GM18907 (cell line): ENCODE data around the gene GGN.

Source experiments
- ATAC-seq: cut with Tn5 transposase; IDR thresholded peaks from one replicate; pipeline ENCODE4 v1.9.1; 2021; ENCODE audit warnings: mild to moderate bottlenecking, moderate library complexity; ENCODE audit not compliant: unreplicated experiment

GGN gene

DNA sequence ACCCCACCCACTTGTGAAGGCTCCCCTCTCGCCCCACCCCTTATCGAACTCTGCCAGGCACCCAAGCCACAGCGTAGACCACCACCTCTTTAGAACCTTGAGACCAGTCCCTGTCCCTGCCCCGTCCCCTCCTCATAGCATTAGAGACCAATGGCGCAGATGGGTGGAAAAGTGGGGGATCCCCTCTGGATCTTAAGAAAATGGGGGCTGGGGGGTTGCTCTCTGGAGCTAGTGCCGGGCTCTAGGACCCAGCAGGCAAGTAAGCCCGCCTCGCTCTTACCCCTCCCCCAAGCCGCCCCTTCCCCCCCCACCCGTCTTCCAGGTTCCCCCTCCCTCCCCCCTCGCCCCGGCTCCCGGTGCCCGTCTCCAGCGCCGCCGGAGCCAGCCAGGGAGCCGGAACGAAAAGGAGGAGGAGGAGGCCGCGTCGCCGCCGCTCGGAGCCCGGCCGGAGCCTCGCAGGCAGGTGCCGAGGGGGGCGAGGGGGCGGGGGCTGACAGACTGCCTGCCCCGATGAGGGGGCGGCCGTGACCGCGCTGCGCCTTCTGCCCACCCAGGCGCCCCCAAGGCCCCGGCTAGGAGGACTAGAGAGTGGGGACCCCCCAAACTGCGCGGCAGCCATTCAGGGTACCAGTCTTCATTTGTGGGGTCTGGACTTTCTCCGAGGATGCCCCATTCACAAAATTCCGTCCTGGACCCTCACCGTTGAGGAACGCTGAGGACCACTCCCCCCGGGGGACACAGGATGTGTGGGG, 691 bp upstream of the GGN start, which contains the start of gene SPRED3:
SPRED3 (plus strand) TSS at position 349 of the 752 bp plus-strand sequence. CDS start 1,606 bp downstream, outside the sequence.
- ATAC-seq = no peak

DNA sequence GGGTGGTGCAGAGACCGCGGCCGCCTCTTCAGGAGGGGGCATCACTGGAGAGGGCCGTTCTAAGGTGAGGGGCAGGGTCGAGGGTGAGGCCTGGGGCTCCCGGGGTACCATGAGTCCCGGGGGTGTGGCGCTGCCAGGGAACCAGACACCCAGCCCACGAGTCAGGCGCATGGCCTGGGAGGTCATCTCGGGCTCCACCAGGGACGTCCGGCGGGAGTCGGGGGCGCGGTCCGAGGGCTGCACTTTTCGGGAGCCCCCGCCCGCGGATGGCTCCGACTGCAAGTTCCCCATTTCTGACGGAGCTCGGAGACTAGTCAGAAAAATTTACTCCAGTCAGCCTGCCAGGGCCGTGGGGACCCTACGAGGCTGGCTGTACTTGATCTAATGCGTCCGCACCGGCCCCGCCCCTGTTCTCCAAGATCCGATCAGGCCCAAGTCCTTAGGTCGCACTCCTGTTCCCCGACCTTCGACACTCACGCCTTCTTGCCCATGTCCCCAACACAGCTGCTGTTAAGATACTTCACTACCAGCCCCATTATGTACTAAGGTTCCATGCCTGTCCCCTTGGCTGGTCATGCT, 774 bp downstream of the GGN start:
- no peak for ATAC-seq

DNA sequence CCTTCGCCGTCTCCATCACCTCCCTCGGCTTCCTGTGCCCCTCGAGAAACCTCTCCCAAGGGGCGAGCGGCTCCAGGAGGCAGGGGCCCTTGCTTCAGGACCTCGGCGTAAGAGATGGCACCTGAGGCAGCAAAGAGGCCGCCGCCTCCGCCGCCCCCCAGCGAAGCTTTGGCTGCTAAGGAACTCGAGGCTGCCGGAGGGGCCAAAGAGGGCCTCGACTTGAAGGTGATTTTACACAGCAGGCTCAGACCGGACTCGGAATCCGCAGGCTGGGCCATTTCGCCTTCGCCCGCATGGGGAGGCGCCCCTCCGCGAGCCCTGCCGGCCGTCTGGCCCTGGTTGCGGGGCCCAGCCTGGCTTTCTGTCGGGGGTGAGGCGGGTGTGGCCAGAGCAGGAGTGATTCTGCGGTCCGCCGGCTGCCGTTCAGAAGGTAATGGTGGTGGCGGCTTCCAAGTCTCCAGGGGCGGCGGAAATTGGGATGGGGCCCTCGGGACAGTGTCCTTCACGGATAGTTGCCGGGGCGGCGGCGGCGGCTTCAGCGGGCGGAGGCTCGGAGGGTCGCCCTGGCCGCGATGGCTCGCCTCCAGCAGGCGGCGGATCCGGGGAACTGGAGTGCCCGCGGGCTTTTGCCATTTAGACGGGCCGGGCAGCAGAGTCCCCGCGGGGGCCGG, 1.4 kb downstream of the GGN start:
- ATAC-seq = no peak

DNA sequence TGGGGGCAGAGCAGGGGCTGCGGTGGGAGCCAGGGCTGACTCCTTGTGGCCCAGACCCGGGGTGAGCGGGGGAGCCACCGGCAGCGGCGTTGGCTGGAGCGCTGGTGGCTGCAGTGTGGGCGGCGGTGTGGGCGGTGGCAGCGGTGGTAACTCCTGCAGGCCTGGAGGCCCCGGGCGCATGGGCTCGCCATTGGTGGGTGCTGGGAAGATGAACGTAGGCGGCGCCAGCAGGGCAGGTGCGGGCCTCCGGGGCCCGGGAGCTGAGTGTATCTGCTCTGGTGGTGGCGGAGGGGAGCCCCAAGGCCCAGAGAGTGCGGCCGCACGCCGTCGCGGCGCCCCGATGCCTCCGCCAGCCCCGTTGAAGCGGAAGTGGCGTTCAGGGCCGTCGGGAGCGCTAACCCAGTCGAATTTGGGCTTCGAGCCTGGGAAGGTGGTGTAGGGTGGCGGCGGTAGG, 2.0 kb downstream of the GGN start:
- no peak for ATAC-seq

GRCh38 chr19:38385057-38385803, 2.6 kb downstream of the GGN start:
- ATAC-seq = no peak

- ATAC-seq = no peak
These were observed 3.4 kb downstream of the GGN start for GRCh38 chr19:38384209-38385027.

DNA sequence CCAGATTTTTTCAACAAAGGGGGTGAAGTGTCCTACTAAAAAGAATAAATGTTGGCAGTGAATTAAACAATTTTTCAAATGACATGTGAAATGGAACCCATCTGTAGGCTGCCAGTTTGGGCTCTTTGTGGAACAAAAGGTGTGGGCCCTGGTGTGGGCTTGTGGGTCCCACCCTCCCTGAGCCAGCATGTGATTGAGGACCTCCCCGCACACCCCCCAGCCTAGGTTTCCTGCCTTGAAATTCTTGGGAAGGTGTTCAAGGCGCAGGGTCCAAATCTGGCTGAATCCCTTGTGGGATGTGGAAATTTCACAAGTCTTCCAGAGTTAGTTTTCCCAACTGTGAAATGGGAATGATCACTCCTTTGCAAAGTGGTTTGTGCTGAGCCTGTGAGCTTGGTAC, 4.1 kb downstream of the GGN start:
- no peak for ATAC-seq

DNA sequence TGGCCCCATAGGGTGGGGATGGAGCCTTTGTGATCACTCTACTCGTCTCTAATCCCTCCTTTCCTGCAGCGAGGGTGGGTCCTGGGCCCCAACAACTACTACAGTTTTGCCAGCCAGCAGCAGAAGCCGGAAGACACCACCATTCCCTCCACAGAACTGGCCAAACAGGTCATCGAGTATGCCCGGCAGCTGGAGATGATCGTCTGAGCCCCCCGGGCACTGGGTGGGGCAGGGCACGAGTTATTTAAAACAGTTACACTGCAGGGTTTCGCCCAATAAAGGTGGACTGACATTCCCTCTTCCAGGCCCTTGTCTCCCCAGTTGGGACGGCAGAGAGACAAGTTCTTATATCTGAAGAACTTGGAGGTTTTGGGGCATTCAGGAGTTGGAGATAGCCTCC, 4.7 kb downstream of the GGN start:
- ATAC-seq = no peak

DNA sequence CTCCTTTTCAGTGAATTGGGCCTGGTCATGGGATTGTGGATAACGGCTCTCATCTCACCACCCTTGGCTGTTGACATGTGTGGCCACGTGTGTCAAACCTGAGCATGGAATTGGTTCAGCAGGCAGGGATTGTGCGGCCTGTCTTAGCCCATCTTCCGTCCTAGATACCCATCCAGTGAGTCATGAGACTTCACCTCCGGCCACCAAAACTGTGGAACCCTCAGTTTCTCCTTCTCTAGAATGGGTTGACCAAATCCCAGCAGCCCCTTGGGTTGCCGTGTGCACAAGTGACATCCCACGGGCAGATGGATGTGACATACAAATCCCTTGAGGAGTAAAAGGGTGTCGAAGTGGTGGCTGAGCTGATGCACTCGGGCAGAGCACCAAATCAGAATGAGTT, 6.7 kb downstream of the GGN start:
- ATAC-seq = no peak

GRCh38 chr19:38378866-38379265, 9.0 kb downstream of the GGN start:
- ATAC-seq = no peak

- no peak for ATAC-seq
These were observed 10.8 kb downstream of the GGN start for GRCh38 chr19:38377052-38377451.

- no peak for ATAC-seq
These were observed 11.3 kb downstream of the GGN start for GRCh38 chr19:38376576-38376975.

DNA sequence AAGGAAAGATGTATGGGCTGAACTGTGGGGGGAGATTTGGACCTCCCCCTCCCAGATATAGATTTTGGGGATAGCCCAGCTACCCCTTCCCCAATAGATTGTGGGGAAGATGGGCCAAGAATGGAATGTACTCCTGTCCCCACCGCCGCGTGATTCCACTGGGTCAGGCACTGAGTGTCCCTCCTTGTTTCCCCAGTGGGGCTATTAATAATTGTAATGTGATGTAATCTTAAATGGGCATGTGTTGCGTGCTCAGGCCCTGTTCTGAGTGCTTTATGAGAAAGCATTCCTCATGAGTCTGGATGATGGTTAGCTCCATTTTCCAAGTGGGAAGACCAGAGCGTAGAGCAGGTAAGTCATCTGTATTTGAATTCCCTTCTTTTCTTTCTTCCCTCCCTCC, 12.1 kb downstream of the GGN start:
- ATAC-seq = no peak

GRCh38 chr19:38375098-38375493, 12.7 kb downstream of the GGN start:
- ATAC-seq = peak; percentile 10

DNA sequence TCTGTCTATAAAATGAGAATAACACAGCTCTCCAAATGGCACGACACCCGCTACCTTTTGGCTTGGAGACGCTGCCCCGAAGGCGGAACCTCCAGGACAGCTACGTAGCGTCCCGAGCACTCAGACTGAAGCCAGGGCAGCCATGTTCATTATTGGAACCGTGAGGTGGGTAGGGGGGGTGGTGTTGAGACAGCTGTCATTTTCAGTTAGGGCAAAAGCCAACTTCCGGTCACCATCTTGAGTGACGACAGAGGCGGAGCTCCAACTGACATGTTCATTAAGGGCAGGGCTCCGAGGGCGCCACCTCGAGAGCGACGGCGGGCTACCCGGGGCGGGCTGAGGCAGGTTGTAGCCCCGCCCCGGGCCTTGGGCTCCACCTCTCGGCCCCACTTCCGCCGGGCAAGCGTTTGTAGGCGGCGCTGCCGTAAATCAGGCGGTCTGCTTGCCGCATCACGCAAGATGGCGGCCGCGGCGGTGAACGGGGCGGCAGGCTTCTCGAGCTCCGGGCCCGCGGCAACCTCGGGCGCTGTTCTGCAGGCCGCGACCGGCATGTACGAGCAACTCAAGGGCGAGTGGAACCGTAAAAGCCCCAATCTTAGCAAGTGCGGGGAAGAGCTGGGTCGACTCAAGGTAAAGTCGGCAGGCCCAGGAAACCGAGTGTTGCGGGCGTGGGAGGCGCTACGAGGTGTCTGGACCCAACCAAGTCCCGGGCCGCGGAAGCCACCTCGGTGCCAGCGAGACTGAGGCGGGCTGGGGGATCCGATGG, 13.3 kb downstream of the GGN start, which contains the start of gene PSMD8:
PSMD8 (plus strand) TSS at position 240 of the 766 bp plus-strand sequence; CDS start at position 271, 31 bp downstream.
- ATAC-seq = peak; percentile 94

DNA sequence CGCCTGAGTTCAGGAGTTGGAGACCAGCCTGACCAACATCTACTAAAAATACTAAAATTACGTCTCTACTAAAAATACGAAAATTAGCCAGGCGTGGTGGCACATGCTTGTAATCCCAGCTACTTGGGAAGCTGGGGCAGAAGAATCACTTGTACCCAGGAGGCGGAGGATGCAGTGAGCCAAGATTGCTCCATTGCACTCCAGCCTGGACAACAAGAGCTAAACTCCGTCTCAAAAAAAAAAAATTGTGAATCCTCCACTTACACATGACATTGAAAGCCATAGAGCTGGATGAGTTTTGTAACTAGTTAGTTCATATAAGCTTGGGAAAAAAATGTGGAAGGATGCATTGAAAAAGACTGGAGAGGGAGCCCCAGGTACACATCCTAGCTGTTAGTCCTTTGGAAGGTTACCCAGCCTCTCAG, 13.9 kb downstream of the GGN start:
- ATAC-seq = no peak

DNA sequence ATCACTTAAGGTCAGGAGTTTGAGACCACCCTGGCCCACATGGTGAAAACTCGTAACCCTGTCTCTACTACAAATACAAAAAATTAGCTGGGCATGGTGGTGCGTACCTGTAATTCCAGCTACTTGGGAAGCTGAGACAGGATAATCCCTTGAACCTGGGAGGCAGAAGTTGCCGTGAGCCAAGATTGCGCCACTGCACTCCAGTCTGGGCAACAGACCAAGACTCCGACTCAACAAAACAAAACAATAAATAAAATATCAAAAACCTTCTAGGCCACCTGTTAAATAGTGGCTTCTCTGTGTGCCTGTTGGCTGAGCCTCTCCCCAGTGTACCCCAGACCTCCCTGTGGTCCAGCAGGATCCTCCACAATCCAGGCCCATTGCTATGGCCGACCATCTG, 16.8 kb downstream of the GGN start:
- ATAC-seq = no peak

- ATAC-seq = no peak
These were observed 17.5 kb downstream of the GGN start for GRCh38 chr19:38370299-38370698.

DNA sequence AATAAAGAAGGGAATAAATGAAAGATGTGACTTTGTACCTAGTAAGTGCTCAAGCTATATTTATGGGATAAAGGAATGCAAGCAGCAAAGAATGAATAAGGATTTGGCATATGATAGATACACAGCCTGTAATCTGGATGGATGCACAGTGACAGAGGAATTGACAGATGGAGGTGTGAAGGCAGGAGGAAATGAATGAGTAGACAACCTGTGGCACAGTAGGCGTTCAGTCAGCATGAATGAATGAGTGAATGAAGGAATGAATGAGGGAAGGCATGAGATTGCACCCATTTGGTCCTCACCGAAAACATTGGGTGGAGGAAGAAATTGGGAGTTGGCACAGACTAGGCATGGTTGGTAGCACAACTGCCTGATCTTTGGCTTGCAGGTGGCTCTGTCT, 18.2 kb downstream of the GGN start:
- no peak for ATAC-seq

DNA sequence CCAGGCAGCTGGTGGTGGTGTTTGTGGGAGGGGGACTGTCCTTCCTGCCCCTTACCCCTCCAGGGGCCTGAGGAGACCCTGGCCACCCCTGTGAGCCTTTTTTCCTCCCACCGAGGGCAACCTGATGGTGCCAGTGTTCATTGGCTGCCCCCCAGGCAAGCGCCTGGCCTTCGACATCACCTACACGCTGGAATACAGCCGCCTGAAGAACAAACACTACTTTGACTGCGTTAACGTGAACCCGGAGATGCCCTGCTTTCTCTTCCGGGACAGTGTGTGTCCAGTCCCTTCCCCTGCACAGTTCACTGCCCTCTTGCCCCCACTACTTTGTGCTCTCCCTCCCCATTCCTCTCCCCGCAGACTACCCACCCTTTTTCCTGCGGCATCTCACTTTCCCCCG, 20.8 kb downstream of the GGN start:
- ATAC-seq = no peak
